HFF-Myc (cell line): ENCODE measurements around the gene ZFAND6.

Source experiments
- DNase-seq: peaks from one replicate; pipeline ENCODE4 v3.0.0-alpha.2; 2011; ENCODE audit warnings: low read depth; ENCODE audit errors: extremely low read depth
- H3K4me3 ChIP-seq: replicated peaks from 2 replicates; pipeline ENCODE4 v1.5.1; 2011; ENCODE audit warnings: low read depth, mild to moderate bottlenecking, control low read depth, low read length
- TF ChIP-seq, protein P1 (sequence below): IDR thresholded peaks from 2 replicates; pipeline ENCODE4 v1.5.1; 2012; ENCODE audit warnings: mild to moderate bottlenecking, low read depth, low read length, control low read depth; ENCODE audit errors: missing control alignments

ZFAND6 gene

DNA sequence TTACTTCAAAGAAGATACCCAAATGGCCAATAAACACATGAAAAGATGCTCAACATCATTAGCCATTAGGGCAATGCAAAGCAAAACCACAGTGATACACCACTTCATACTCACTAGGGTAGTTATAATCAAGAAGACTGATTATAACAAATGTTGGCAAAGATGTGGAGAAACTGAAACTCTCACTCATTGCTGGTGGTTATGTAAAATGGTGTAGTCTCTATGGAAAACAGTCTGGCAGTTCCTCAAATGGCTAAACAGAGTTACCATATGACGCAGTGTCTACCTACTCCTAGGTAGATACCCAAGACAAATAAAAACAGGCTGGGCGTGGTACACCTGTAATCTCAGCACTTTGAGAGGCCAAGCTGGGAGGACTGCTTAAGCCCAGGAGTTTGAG lies 3.5 kb upstream of the ZFAND6 start:
- DNase-seq: no peak

DNA sequence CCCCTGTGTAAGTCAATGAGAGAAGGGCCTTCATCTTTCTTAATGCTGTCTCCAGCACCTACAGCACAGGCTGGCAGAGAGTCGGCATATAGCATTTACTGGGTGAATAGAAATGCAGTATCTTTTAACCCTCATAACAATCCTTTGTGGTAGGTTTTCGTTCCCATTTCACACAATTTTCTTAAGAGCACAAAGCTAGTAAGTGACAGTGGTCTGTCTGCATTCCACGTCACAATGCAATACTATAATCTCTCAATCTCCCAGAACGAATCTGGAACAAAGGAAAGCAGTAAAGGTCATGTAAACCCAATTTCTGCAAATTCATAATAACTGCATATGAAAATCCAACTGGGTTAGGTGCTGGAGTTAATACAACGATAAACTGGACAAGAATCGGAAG lies 1.4 kb upstream of the ZFAND6 start:
- DNase-seq: no peak
- TF ChIP-seq, protein P1, sequence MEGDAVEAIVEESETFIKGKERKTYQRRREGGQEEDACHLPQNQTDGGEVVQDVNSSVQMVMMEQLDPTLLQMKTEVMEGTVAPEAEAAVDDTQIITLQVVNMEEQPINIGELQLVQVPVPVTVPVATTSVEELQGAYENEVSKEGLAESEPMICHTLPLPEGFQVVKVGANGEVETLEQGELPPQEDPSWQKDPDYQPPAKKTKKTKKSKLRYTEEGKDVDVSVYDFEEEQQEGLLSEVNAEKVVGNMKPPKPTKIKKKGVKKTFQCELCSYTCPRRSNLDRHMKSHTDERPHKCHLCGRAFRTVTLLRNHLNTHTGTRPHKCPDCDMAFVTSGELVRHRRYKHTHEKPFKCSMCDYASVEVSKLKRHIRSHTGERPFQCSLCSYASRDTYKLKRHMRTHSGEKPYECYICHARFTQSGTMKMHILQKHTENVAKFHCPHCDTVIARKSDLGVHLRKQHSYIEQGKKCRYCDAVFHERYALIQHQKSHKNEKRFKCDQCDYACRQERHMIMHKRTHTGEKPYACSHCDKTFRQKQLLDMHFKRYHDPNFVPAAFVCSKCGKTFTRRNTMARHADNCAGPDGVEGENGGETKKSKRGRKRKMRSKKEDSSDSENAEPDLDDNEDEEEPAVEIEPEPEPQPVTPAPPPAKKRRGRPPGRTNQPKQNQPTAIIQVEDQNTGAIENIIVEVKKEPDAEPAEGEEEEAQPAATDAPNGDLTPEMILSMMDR: no peak
- no peak overlapping the region for H3K4me3 ChIP-seq

More for the DNA sequence above, 3.5 kb upstream of the ZFAND6 start:
- TF ChIP-seq, protein P1: no peak
- H3K4me3 ChIP-seq: no peak overlapping the region

DNA sequence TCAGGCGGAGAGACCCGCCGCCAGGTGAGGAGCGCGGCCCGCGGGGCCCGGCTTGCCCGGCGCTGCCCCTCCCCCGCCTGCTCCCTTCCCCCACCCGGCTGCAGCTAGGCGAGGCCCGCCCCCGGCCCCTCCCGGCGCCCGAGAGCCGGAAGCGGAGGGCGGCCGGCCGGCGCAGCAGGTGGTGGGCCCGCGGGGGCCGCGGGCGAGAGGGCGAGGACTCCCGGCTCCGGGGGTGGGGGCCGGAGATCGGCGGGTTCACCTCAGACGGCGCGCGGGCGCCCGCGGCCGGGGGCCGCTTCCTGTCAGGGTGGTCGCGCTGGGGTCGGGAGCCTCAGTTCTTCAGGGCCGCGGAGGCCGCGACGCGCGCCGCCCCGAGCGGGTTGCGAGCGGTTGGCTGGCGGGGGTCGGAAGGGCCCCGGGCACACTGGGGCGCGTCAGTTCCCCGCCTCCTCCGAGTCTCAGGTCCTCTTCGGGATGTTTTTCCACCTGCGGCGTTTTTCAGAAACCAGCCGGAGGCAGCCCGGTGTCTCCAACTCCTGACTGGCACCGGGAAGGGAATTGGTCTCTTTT lies 395 bp downstream of the ZFAND6 start:
- no peak for DNase-seq

DNA sequence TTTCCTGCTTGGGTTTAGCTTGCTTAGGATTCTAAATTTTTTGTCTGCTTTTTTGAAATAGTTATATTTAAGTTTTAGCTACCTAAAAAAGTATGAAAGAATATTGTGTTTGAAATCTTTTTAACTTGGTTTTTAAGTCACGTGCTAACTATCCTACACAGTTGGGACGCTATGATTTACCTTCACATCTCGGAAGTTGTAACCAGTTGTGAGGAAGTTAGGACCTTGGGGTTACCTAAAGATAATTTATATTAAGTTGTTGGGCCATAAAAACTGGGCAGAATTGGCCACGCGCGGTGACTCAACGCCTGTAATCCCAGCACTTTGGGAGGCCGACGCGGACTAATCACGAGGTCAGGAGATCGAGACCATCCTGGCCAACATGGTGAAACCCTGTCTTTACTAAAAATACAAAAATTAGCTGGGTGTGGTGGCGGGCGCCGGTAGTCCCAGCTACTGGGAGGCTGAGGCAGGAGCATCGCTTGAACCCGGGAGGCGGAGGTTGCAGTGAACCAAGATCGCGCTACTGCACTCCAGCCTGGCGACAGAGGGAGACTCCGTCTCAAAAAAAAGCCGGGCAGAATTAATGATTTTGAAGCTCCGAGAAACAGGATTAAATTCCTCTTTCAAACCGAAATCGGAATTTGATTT lies 1.0 kb downstream of the ZFAND6 start:
- TF ChIP-seq, protein P1: no peak
- H3K4me3 ChIP-seq: peak overlapping the region; percentile 56
- DNase-seq: no peak

More for the DNA sequence above, 395 bp downstream of the ZFAND6 start:
- TF ChIP-seq, protein P1: no peak
- H3K4me3 ChIP-seq: peak overlapping the region; percentile 56

DNA sequence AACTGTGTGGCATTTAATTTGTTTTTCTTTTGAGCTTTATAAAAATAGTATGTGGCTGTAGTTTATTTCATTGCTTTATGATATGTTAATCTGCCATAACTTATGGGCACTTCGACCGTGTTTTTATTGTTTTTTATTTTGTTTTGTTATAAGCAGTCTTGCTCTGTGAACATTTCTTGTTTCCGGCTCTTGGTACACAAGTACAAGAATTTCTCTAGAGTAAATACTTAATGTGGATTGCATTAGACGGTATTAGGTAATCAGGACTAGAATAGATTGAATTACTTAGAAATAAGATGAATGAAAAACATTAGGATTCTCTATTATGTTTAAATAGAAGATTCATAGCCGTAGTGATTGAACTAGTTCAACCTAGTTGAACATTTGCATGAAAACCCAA lies 2.1 kb downstream of the ZFAND6 start:
- TF ChIP-seq, protein P1: no peak
- H3K4me3 ChIP-seq: peak overlapping the region; percentile 56; the same call in 1 of the 2 replicates
- DNase-seq: no peak

DNA sequence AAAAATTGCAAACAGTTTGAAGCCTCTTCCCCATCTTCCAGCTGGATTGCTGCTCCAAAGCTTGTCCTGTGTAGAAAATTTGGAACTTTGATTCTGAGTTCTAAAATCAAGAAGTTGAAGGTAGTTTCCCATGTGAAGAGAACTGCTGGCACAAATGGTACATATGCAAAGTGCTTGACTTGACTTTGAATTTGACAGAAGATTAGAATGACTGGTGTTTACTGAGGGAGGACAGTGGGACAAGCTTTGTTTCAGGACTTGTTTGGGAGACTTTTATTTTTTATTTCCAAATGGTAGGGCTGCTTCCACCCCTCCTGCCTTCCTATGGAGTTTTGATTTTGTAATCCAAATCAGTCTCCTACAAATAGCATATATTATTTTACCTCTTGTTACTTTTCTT lies 7.4 kb downstream of the ZFAND6 start:
- DNase-seq: no peak
- no peak overlapping the region for H3K4me3 ChIP-seq
- TF ChIP-seq, protein P1: no peak

DNA sequence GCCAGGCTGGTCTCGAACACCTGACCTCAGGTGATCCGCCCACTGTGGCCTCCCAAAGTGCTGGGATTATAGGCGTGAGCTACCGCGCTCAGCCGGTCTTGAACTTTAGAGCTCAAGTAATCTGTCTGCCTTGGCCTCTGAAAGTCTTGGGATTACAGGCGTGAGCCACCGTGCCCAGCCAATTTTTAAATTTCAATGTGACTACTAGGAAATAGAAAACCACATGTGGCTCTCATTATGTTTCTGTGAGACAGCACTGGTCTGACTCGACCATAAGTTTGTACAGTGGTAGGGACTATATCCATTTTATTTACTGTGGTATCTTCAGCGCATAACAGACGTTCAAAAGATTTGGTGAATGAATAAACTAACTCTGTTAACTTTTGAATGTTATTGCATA lies 9.1 kb downstream of the ZFAND6 start:
- peak; percentile 56 for DNase-seq
- TF ChIP-seq, protein P1: no peak
- H3K4me3 ChIP-seq: no peak overlapping the region
